Erythroblast (primary cell): ENCODE data around the gene ZIC2.
A peak's percentile ranks its signal among the peaks of the same experiment; 100 is the strongest.

Experiments used
- DNase-seq, 2 experiments: peaks; one replicate each; lab custom pipeline; 2025; lab: John Stamatoyannopoulos, UW
- GATA1 ChIP-seq: IDR thresholded peaks from 2 replicates; pipeline ENCODE4 v1.6.1; 2011; ENCODE audit warnings: low read depth, mild to moderate bottlenecking, control low read depth, low read length, moderate library complexity
- POLR2A ChIP-seq: IDR thresholded peaks from 2 replicates; pipeline ENCODE4 v1.6.1; 2011; ENCODE audit warnings: mild to moderate bottlenecking, low read length

Gene ZIC2

GRCh38 chr13:99973163-99973807 is 8.3 kb upstream of the ZIC2 start:
- peak in 1 of 2 experiments; percentile 29 for DNase-seq
- TF ChIP-seq POLR2A (no peak), GATA1 (no peak)

- no peak for DNase-seq
- TF ChIP-seq POLR2A (no peak), GATA1 (no peak)
Observed at GRCh38 chr13:99973808-99974185, 7.8 kb upstream of the ZIC2 start.

- DNase-seq: no peak
- TF ChIP-seq POLR2A (no peak), GATA1 (no peak)
Observed at GRCh38 chr13:99974296-99974938, 7.2 kb upstream of the ZIC2 start.

- no peak for TF ChIP-seq POLR2A
- TF ChIP-seq GATA1: no peak
- DNase-seq: no peak
Observed at GRCh38 chr13:99974939-99975561, 6.5 kb upstream of the ZIC2 start.

- TF ChIP-seq GATA1 (no peak), POLR2A (no peak)
- no peak for DNase-seq
Observed at GRCh38 chr13:99975626-99976025, 6.0 kb upstream of the ZIC2 start.

- TF ChIP-seq GATA1 (no peak), POLR2A (no peak)
- no peak for DNase-seq
Observed at GRCh38 chr13:99976575-99976974, 5.0 kb upstream of the ZIC2 start.

GRCh38 chr13:99977334-99977911 is 4.2 kb upstream of the ZIC2 start:
- no peak for TF ChIP-seq GATA1
- TF ChIP-seq POLR2A: no peak

GRCh38 chr13:99977912-99978798 is 3.4 kb upstream of the ZIC2 start:
- no peak for DNase-seq
- no peak for TF ChIP-seq POLR2A
- no peak for TF ChIP-seq GATA1

More at GRCh38 chr13:99977334-99977911, 4.2 kb upstream of the ZIC2 start:
- DNase-seq: no peak

- TF ChIP-seq POLR2A (no peak), GATA1 (no peak)
- DNase-seq: no peak
Observed at GRCh38 chr13:99978799-99979452, 2.7 kb upstream of the ZIC2 start.

- no peak for TF ChIP-seq POLR2A
- TF ChIP-seq GATA1: no peak
- DNase-seq: no peak
Observed at GRCh38 chr13:99979453-99980200, 2.0 kb upstream of the ZIC2 start.

GRCh38 chr13:99980201-99980823 is 1.3 kb upstream of the ZIC2 start:
- no peak for TF ChIP-seq GATA1
- no peak for TF ChIP-seq POLR2A
- peak; percentile 86 for DNase-seq
